ENCODE results near the gene AGAP3. TPM values are rescaled to one million over a fixed set of nuclear protein-coding genes. Genes with fewer than 3 reads are reported as not detected.
A peak's percentile ranks its signal among the peaks of the same experiment; 100 is the strongest.

AGAP3 gene
- total RNA-seq, 1 donor from 2014 or later = 31.4 TPM

GRCh38 chr7:151109094-151110048 lies 23.1 kb downstream of the AGAP3 start:
- DNase-seq = no peak

- DNase-seq = no peak
These were observed 24.1 kb downstream of the AGAP3 start for GRCh38 chr7:151110236-151110940.

- DNase-seq = peak; percentile 88
These were observed 24.8 kb downstream of the AGAP3 start for GRCh38 chr7:151110941-151111645.

GRCh38 chr7:151113344-151114150 lies 27.3 kb downstream of the AGAP3 start:
- DNase-seq = no peak

- DNase-seq = peak; percentile 47
These were observed 28.1 kb downstream of the AGAP3 start for GRCh38 chr7:151114151-151115090.

GRCh38 chr7:151115121-151115835 lies 29.0 kb downstream of the AGAP3 start:
- peak; percentile 48 for DNase-seq

- peak; percentile 64 for DNase-seq
These were observed 29.7 kb downstream of the AGAP3 start for GRCh38 chr7:151115836-151116418.

GRCh38 chr7:151116603-151117440 lies 30.5 kb downstream of the AGAP3 start:
- no peak for DNase-seq

GRCh38 chr7:151117565-151117964 lies 31.3 kb downstream of the AGAP3 start:
- no peak for DNase-seq

GRCh38 chr7:151118108-151119054 lies 32.1 kb downstream of the AGAP3 start:
- no peak for DNase-seq

GRCh38 chr7:151119055-151119415 lies 32.8 kb downstream of the AGAP3 start:
- no peak for DNase-seq

- DNase-seq = no peak
These were observed 33.6 kb downstream of the AGAP3 start for GRCh38 chr7:151119902-151120301.

GRCh38 chr7:151120896-151121295 lies 34.6 kb downstream of the AGAP3 start:
- no peak for DNase-seq

GRCh38 chr7:151121380-151122170 lies 35.3 kb downstream of the AGAP3 start:
- no peak for DNase-seq

- no peak for DNase-seq
These were observed 36.0 kb downstream of the AGAP3 start for GRCh38 chr7:151122276-151122675.

- DNase-seq = no peak
These were observed 36.5 kb downstream of the AGAP3 start for GRCh38 chr7:151122796-151123157.
